GM18526 (cell line): ENCODE results near the gene IL20RA.

ENCODE experiments used
- POLR2A ChIP-seq: IDR thresholded peaks from 3 replicates; pipeline ENCODE4 v1.6.1; 2011; ENCODE audit not compliant: insufficient read length; ENCODE audit errors: extremely low read depth

IL20RA gene

DNA sequence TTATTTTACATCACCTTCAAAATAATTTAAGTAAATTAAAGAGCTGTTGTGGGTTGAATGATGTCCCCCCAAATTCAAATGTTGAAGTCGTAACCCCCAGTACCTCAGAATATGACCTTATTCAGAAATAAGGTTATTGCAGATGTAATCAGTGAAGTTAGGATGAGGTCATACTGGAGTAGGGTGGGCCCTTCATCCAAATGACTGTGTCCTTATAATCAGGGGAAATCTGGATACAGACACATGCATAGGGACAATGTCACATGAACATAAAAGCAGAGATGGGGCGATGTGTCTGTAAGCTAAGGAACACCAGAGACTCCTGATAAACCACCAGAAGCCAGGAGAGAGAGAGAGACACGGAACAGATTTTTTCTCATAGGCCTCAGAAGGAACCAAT, 13.3 kb upstream of the IL20RA start:
- no peak for TF ChIP-seq POLR2A

DNA sequence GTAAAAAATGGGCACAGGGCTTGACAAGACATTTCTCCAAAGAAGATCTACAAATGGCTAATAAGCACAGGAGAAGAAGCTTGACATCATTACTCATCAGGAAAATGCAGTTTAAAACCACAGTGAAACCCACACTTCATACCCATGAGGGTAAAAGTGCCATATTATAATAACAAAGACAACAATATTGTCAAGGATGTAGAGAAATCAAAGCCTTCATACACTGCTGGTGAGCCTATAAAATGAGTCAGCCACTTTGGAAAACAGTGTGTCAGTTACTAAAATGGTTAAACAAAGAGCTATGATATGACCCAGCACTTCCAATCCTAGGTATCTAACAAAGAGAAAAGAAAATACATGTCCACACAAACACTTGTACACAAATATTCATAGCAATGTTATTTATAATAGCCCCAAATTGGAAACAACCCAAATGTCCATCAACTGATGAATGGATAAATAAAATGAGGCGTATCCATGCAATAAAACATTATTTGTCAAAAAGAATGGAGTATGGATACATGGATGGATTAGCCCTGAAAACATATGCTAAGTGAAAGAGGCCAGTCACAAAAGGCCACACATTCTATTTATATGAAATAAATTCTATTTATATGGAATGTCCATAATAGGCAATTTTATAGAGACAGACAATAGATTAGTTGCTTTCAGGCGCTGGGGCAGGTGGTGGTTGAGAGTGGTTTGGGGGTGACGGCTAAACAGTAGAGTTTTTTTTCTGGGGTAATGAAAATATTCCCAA, 11.5 kb upstream of the IL20RA start:
- TF ChIP-seq POLR2A: no peak

DNA sequence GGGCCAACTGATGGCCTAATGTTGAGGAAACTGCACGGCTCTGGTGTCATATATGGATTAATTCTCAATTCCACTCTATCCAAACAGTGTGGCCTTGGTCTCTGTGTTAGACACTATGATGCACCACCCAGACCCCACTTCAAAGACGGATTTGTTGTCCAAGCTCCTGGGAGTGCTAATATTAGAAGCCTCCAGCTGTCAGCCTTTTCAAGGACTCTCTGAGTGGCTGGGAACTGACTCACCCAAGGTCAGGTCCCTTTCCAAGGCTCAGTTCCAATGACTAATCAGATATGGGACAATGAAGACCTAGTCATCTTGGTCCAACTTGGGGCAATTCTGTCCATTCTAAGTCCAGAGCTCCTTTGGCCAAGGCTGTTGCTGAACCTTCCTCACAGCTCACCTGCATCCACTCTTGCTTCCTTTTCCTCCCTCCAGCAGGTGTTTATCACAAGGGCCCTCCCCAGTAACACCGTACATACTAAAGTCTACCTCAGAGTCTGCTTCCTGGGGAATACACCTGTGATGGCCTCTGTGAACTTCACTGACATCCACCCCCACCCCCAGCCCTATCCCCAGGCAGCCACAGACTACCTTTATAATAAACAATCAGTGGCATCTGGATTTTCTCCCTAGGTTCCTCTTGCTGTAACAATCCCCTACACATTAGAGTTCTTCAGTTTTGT, 7.2 kb upstream of the IL20RA start:
- TF ChIP-seq POLR2A: no peak

DNA sequence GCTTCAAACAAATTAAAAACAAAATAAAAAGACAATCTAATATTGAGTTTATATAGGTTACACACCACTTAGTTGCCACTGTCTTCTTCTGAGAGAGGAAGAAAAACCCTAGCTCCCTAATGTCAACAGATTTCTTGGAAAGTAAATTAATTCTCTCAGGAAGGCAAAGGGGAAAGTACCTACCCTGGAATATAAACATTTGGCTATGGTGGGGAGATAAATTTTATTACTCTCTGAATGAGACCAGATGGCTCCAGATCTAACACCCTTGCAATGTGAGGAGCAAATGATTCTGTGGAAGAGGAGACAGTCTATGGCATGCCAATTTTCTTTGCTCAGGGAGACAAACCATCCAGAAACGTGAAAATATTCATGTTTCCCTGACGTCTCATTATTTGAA, 4.3 kb upstream of the IL20RA start:
- no peak for TF ChIP-seq POLR2A

DNA sequence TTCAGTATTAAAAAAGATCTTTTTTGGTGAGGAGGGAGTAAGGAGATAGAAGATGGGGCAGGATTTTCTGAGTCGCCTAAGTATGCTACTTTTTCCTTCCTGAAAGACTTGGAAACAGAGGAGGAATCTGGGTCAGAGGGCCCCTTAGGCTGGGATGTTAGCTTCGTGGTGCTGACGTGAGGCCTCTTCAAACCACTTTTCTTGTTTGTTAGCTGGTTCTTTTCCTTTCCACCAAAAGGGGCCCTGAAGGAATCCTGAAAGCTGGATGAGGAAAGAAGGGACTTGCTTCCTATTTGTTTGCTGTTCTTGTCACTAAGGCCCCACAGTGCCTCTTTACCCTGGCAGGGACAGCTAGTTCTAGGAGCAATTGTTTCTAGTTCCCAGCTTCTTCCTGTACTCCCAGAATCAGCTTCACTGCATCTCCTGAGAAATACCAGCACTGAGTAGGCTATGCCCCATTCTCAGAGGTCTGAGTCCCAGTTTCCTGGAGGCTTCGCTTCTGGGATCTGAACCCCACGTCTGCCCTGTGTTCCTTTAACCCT, 2.2 kb upstream of the IL20RA start:
- TF ChIP-seq POLR2A: no peak

DNA sequence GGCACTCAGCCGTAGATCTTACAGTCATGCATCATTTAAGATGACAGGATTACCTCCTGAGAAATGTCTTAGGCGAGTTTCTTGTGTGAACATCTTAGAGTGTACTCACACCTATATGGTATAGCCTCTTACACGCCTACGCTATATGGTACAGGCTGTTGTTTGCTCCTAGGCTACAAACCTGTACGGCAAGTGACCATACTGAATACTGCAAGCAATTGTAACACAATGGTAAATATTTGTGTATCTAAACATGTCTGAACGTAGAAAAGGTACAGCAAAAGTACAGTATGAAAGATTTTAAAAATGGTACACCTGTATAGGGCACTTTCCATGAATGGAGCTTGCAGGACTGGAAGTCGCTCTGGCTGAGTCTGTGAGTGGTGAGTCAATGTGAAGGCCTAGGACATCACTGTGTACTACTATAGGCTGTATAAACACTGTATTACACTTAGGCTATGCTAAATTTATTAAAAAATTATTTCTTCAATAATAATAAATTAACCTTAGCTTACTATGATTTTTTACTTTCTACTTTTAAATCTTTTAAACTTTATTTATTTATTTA, 541 bp upstream of the IL20RA start:
- TF ChIP-seq POLR2A: no peak

DNA sequence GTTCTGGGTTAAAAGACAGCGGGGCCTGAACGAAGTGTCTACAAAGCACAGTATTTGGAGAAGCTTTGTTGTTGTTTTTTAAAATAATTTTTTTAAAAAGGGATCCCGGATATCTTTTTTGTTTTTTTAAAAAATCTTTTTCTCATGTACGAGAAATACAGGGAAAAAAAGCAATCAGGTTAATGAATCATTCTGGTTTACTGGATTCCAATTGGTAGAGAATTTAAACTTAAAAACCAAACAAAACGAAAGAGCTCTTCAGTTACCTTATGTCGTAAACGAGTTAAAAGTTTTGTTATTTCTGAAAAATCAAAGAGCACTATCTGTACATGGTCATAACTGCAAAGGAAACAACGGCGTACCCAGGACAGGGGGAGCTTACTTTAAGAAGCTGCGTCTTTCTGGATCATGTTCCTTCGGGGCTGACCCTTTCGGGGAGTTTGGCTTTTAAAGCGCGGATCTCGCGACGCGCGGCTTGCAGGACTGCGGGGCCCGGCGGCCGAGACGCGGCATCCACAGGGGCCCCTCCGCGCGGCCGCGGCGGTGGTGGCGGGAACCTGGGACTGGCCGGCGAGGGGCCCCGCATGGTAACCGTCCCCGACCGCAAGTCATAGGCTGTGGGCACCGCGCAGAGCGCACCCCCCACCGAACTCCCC, 927 bp downstream of the IL20RA start:
- no peak for TF ChIP-seq POLR2A

DNA sequence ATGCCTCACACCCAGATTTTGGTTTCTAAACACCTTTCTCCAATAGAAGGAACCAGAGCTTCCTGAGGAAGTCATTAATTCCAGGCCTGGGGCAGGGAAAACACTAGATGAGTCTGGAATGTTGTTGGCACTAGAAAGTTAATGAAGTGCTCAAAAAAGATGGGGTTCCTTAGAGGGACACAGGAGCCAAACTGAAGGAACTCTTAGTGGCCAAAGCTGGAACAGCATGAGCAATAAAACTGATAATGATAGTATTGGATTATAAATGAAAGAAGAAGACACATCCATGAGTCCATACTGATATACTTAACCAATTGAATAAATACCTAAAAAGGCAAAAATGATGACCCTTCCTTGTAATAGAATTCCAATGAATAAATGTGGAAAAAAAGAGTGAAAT, 4.4 kb downstream of the IL20RA start:
- no peak for TF ChIP-seq POLR2A

DNA sequence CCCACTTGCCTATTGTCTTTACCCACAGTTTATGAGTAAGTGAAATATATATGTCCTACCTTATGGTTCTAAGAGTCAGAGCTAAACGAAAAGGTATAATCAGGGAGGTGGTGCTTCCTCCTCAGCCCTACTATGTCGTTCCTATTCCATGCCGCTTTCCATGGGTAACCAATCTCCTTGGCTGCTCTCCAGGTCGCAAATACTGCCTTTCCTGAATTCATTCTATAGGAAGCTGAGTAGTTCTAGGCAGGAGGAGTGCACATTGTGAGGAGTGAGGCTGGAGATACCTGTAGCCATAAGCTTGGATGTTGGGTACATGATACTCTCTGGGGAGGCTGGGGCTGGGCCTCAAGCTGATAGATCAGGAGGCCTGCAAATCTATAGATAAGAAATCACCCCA, 5.8 kb downstream of the IL20RA start:
- no peak for TF ChIP-seq POLR2A

DNA sequence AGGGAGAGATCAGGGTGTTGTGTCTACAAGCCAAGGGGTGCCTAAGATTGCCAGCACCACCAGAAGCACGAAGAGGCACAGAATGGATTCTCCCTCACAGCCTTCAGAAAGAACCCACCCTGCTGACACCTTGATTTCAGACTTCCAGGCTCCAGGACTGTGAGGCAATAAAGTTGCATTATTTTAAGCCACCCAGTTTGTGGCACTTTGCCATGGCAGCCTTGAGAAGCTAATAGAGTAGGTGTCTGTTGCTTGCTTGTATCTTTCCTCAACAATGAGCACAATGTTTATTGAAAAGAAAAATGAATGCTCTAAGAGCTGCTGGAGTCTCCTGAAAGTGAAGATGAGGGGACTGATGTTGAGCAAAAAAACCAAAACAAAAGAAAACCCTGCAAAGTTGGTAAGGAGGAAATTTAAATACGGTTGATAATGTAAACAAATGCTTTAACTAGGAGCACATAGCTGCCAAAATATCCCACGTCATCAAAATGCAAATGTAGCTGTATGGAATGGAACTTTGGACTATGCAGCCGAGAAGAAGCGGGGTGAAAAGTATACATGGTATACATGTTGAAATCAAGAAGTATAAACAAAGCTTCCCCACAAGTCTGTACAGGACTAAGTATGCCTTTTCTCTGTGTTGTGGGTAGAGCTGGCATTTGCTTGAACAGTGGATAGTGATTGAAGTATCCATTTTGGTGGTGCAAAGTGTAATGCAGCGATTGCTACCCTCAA, 8.0 kb downstream of the IL20RA start:
- TF ChIP-seq POLR2A: no peak

DNA sequence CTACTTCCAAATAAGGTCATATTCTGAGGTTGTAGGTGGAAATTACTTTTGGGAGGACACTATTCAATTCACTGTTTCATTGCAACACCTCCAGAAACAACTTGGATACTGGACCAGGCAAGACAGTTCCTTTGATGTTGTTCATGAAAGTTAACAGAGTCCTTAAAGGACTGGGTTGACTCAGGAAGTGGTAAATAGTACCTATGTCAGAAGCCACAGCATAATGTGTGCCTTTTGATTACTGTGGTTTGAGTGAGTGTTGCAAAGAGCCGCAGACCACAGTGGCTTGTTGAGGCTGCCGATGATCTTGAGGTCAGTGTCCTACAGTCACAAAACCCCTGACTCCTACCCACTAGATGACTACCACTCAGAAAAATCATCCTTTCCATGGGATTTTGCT, 10.9 kb downstream of the IL20RA start:
- no peak for TF ChIP-seq POLR2A

DNA sequence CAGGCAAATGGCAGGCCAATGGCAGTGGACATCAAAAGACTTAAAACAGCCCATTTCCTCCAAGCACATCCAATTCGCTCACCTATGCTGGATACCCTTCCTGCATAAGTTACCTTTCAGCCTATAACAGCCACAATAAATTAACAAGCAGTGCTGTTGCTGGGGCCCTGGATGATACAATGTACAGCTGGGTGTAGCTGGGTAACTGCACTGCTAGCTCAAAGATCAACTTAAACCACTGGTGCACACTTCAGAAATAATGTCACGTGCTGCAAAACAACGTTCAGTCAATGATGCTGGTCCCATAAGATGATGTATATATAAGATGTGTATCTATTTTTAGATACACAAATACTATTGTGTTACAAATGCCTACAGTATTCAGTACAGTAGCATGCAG, 13.6 kb downstream of the IL20RA start:
- TF ChIP-seq POLR2A: no peak

DNA sequence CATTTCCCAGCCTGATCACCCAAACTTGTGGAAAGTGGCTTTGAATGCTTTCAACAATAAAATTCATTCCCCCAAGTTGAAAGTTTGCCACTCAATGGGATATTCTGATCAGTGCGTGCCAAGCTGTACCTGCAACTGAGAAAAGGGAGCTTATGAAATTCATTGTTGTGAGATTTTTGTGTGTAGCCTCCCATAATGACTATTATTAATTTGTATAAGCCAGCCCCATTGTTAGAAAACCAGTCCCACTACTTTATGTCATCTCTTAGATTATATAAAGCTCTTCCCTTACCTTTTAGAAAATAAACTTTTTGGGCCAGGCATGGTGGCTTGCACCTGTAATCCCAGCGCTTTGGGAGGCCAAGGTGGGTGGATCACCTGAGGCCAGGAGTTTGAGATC, 15.9 kb downstream of the IL20RA start:
- no peak for TF ChIP-seq POLR2A

DNA sequence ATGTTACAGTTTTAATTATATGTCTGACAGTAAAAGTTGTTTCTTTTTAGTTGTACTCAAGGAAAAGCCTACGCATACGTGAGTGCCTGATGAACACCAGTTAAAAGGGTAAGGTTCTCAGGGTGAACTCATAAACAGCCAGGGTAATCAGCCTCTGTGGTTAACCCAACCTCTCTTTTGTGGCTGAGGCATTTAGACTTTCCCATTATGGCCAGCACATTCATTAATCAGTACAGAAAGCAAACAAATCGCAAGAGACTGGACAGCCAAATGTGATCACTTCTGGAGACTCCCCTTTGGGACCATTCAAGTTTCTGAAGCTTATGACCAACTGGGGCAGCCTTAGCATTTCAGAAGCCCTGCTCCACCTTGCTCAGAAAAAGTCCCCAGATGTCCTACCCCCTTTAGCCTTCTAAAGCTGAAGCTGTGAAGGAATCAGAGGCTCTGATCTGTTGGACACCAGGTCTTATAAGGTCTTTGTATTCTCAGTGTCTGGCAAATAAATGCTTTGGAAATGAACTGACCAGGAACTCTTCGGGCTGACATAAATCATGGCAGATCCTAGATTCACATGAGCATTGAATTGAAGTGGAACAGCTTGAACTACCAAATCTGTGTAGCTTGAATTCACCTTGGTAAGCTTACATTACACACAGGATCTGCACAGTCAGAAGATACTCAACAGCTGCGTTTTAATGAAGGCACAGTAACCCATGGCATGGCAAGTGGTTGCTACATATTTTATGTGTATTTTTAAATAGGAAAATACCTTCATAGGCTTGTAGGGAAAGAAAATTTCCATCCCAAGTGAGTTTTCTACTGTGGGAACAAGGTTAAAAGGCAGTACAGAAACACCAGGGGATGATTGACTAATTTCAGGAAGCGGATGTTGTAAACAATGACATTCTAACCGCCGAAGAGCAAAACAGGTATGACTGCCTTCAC, 18.7 kb downstream of the IL20RA start:
- no peak for TF ChIP-seq POLR2A
